Chondrocyte (in vitro differentiated cells): ENCODE results near the gene PSKH1. TPM values are rescaled to one million over a fixed set of nuclear protein-coding genes. Genes with fewer than 3 reads are reported as not detected.

Experiments used
- DNase-seq: peaks from one replicate; pipeline ENCODE4 v3.0.0; 2021; ENCODE audit warnings: mixed read lengths, low spot score
- H3K27ac Mint-ChIP-seq: one replicate; pipeline ENCODE4 v1.8.0; 2021; ENCODE audit warnings: mild to moderate bottlenecking, moderate library complexity, mixed read lengths; ENCODE audit not compliant: unreplicated experiment
- H3K27me3 Mint-ChIP-seq: 2 replicates; pipeline ENCODE4 v1.8.0; 2021; ENCODE audit warnings: low read depth, mixed read lengths
- H3K36me3 Mint-ChIP-seq: 2 replicates; pipeline ENCODE4 v1.8.0; 2021; ENCODE audit warnings: low read depth, mixed read lengths
- H3K4me1 Mint-ChIP-seq: 2 replicates; pipeline ENCODE4 v1.8.0; 2021; ENCODE audit warnings: low read depth, mild to moderate bottlenecking, mixed read lengths
- H3K4me3 Mint-ChIP-seq: one replicate; pipeline ENCODE4 v1.8.0; 2021; ENCODE audit warnings: mild to moderate bottlenecking, moderate library complexity, mixed read lengths; ENCODE audit not compliant: unreplicated experiment
- H3K9me3 Mint-ChIP-seq: 2 replicates; pipeline ENCODE4 v1.8.0; 2021; ENCODE audit warnings: low read depth, mixed read lengths
- CTCF ChIP-seq: fragments of 200-600 bp; sonication (generic); IDR thresholded peaks from 2 replicates; pipeline ENCODE4 v1.5.0; 2021; ENCODE audit warnings: antibody characterized with exemption, mild to moderate bottlenecking, moderate library complexity
- total RNA-seq: library from RNA; stranded (reverse); gene quantifications from 3 replicates; pipeline ENCODE4 v1.2.1, GENCODE V29; 2021

PSKH1 gene
- total RNA-seq, 1 donor from 2014 or later = 35.9 TPM

GRCh38 chr16:67879936-67880335 is 13.1 kb upstream of the PSKH1 start:
- H3K4me1 Mint-ChIP-seq = peaks cover 11% of the 10 kb centered on the region
- no peaks in the 10 kb centered on the region for H3K27me3 Mint-ChIP-seq
- TF ChIP-seq CTCF = no peak
- no peak overlapping the region for H3K27ac Mint-ChIP-seq
- DNase-seq = no peak
- H3K9me3 Mint-ChIP-seq = no peaks in the 10 kb centered on the region
- no peak overlapping the region for H3K4me3 Mint-ChIP-seq
- peaks cover 35% of the 10 kb centered on the region for H3K36me3 Mint-ChIP-seq

DNA sequence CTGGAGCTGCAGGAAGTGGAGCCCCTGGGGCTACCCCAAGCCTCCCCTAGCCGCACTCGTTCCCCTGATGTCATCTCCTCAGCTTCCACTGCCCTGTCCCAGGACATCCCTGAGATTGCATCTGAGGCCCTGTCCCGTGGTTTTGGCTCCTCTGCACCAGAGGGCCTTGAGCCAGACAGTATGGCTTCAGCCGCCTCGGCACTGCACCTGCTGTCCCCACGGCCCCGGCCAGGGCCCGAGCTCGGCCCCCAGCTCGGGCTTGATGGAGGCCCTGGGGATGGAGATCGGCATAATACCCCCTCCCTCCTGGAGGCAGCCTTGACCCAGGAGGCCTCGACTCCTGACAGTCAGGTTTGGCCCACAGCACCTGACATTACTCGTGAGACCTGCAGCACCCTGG is 12.5 kb upstream of the PSKH1 start:
- TF ChIP-seq CTCF = no peak
- no peak for DNase-seq
- Mint-ChIP-seq H3K4me3 (no peak overlapping the region), H3K9me3 (no peaks in the 10 kb centered on the region), H3K4me1 (peaks cover 5% of the 10 kb centered on the region), H3K27ac (no peak overlapping the region), H3K27me3 (no peaks in the 10 kb centered on the region), H3K36me3 (peaks cover 35% of the 10 kb centered on the region)

GRCh38 chr16:67881621-67882161 is 11.4 kb upstream of the PSKH1 start:
- Mint-ChIP-seq H3K9me3 (no peaks in the 10 kb centered on the region), H3K4me3 (no peak overlapping the region), H3K36me3 (peaks cover 37% of the 10 kb centered on the region), H3K4me1 (peaks cover 4% of the 10 kb centered on the region), H3K27ac (no peak overlapping the region), H3K27me3 (no peaks in the 10 kb centered on the region)
- no peak for DNase-seq
- TF ChIP-seq CTCF = no peak

DNA sequence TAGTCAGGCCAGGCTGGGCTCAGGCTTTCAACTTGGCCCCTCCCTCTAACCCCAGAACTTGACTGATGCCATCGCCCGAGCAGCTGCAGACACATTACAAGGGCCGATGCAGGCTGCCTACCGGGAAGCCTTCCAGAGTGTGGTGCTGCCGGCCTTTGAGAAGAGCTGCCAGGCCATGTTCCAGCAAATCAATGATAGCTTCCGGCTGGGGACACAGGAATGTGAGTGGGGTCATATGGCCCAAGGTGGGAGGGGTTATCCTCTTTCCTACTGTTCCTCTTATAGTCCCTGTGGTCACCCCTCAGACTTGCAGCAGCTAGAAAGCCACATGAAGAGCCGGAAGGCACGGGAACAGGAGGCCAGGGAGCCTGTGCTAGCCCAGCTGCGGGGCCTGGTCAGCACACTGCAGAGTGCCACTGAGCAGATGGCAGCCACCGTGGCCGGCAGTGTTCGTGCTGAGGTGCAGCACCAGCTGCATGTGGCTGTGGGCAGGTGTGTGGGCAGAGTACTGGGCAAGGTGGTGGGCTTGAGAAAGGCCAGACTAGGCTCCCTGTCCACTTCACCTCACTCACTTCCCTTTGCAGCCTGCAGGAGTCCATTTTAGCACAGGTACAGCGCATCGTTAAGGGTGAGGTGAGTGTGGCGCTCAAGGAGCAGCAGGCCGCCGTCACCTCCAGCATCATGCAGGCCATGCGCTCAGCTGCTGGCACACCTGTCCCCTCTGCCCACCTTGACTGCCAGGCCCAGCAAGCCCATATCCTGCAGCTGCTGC is 10.5 kb upstream of the PSKH1 start:
- no peak overlapping the region for H3K27ac Mint-ChIP-seq
- no peak for DNase-seq
- no peak overlapping the region for H3K4me3 Mint-ChIP-seq
- peaks cover 30% of the 10 kb centered on the region for H3K36me3 Mint-ChIP-seq
- peaks cover 4% of the 10 kb centered on the region for H3K4me1 Mint-ChIP-seq
- no peak for TF ChIP-seq CTCF
- H3K27me3 Mint-ChIP-seq = no peaks in the 10 kb centered on the region
- no peaks in the 10 kb centered on the region for H3K9me3 Mint-ChIP-seq

- no peak for DNase-seq
- Mint-ChIP-seq H3K9me3 (no peaks in the 10 kb centered on the region), H3K27ac (no peak overlapping the region), H3K27me3 (no peaks in the 10 kb centered on the region), H3K36me3 (peaks cover 30% of the 10 kb centered on the region), H3K4me1 (peaks cover 4% of the 10 kb centered on the region), H3K4me3 (no peak overlapping the region)
- TF ChIP-seq CTCF = no peak
Observed at GRCh38 chr16:67883146-67883871, 9.7 kb upstream of the PSKH1 start.
